HL-60 (cell line): Measurements from ENCODE around the gene ALMS1.

Experiments
- DNase-seq, 2 experiments: peaks; one replicate each; pipeline ENCODE4 v3.0.0-alpha.2; 2010 to 2020; ENCODE audit warnings: low read depth in 1 of 2, low spot score in 1 of 2
- H3K27ac ChIP-seq: fragments of 250-450 bp; sonication (Bioruptor Pico); replicated peaks from 2 replicates; pipeline ENCODE4 v1.5.1; 2020; ENCODE audit warnings: mild to moderate bottlenecking, moderate library complexity
- H3K27me3 ChIP-seq: fragments of 250-450 bp; sonication (Bioruptor Pico); 2 replicates; pipeline ENCODE4 v1.5.1; 2021; ENCODE audit warnings: mild to moderate bottlenecking, moderate library complexity; ENCODE audit not compliant: insufficient read depth, poor library complexity, severe bottlenecking
- H3K4me3 ChIP-seq: replicated peaks from 2 replicates; pipeline ENCODE4 v1.5.1; 2011; ENCODE audit warnings: mild to moderate bottlenecking, control low read depth, low read length; ENCODE audit not compliant: insufficient read depth
- CTCF ChIP-seq: IDR thresholded peaks from one replicate; pipeline ENCODE4 v1.5.1; 2011; ENCODE audit warnings: low read length, control low read depth, inconsistent platforms; ENCODE audit not compliant: insufficient read depth
- GABPA ChIP-seq: IDR thresholded peaks from 2 replicates; pipeline ENCODE4 v1.6.1; 2012; ENCODE audit warnings: low read depth
- POLR2AphosphoS5 ChIP-seq: IDR thresholded peaks from 2 replicates; pipeline ENCODE4 v1.6.1; 2012; ENCODE audit warnings: low read depth
- REST ChIP-seq: IDR thresholded peaks from 2 replicates; pipeline ENCODE4 v1.6.1; 2012; ENCODE audit warnings: low read depth; ENCODE audit not compliant: insufficient replicate concordance
- SPI1 ChIP-seq: IDR thresholded peaks from 2 replicates; pipeline ENCODE4 v1.6.1; 2012; ENCODE audit warnings: low read depth, mild to moderate bottlenecking, borderline replicate concordance

Gene ALMS1

GRCh38 chr2:73408198-73408597 lies 22.6 kb downstream of the ALMS1 start:
- no peak for TF ChIP-seq SPI1
- TF ChIP-seq GABPA, result no peak
- TF ChIP-seq CTCF, result no peak
- no peak for TF ChIP-seq REST
- no peak for TF ChIP-seq POLR2AphosphoS5
- Histone ChIP-seq H3K27ac (no peak overlapping the region), H3K27me3 (no peaks in the 10 kb centered on the region), H3K4me3 (no peak overlapping the region)
- no peak for DNase-seq

GRCh38 chr2:73414696-73415095 lies 29.1 kb downstream of the ALMS1 start:
- H3K4me3 ChIP-seq, result no peak overlapping the region
- H3K27ac ChIP-seq, result no peak overlapping the region
- no peak for DNase-seq
- no peak for TF ChIP-seq SPI1
- TF ChIP-seq GABPA, result no peak
- TF ChIP-seq CTCF, result no peak
- TF ChIP-seq POLR2AphosphoS5, result no peak
- no peak for TF ChIP-seq REST
- H3K27me3 ChIP-seq, result no peaks in the 10 kb centered on the region

- no peak for TF ChIP-seq SPI1
- TF ChIP-seq CTCF, result no peak
- TF ChIP-seq GABPA, result no peak
- no peak for TF ChIP-seq POLR2AphosphoS5
- no peak for TF ChIP-seq REST
- Histone ChIP-seq H3K4me3 (no peak overlapping the region), H3K27ac (no peak overlapping the region), H3K27me3 (no peaks in the 10 kb centered on the region)
- no peak for DNase-seq
These were observed 30.3 kb downstream of the ALMS1 start for GRCh38 chr2:73415906-73416305.
